IMR-90 (cell line): Measurements from ENCODE around the gene GRIN2A.

ENCODE experiments used
- POLR2A ChIP-seq: IDR thresholded peaks from 2 replicates; pipeline ENCODE4 v1.6.1; 2012; ENCODE audit warnings: mild to moderate bottlenecking, low read depth, low read length
- SMC3 ChIP-seq: fragments of 150-350 bp; IDR thresholded peaks from 2 replicates; pipeline ENCODE4 v1.6.1; 2016; ENCODE audit warnings: low read depth, mild to moderate bottlenecking, antibody characterized with exemption, low read length, moderate library complexity
- TF ChIP-seq, protein P1 (sequence below): conservative IDR thresholded peaks from 2 replicates; pipeline ENCODE4 v1.5.1; 2012; ENCODE audit warnings: mild to moderate bottlenecking, low read depth, low read length, improper control_type of control experiment

DNA sequence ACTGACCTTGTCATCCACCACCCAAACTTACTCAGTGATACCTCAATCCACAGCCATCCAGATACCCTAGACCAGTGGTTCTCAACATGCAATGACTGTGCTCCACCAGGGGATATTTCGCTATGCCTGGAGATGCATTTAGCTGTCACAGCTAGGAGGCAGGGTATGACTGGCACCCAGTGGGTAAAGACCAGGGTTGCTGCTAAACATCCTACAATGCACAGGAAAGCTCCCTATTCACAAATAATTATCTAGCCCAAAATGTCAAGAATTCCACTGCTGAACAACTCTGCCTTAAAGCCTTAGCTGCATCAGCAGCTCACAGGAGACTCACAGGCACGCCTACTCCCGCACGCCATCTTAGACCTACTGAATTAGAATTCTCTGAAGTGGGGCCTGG, 212.6 kb downstream of the GRIN2A start:
- TF ChIP-seq, protein P1, sequence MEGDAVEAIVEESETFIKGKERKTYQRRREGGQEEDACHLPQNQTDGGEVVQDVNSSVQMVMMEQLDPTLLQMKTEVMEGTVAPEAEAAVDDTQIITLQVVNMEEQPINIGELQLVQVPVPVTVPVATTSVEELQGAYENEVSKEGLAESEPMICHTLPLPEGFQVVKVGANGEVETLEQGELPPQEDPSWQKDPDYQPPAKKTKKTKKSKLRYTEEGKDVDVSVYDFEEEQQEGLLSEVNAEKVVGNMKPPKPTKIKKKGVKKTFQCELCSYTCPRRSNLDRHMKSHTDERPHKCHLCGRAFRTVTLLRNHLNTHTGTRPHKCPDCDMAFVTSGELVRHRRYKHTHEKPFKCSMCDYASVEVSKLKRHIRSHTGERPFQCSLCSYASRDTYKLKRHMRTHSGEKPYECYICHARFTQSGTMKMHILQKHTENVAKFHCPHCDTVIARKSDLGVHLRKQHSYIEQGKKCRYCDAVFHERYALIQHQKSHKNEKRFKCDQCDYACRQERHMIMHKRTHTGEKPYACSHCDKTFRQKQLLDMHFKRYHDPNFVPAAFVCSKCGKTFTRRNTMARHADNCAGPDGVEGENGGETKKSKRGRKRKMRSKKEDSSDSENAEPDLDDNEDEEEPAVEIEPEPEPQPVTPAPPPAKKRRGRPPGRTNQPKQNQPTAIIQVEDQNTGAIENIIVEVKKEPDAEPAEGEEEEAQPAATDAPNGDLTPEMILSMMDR, result no peak
- TF ChIP-seq POLR2A (no peak), SMC3 (no peak)
